A673 (cell line): Measurements from ENCODE around the gene ENTPD6.

Experiments
- CTCF ChIP-seq: fragments of 300-800, 200-600 bp; sonication (generic); conservative IDR thresholded peaks from 2 replicates; pipeline ENCODE4 v1.5.1; 2017; ENCODE audit warnings: low read depth, mild to moderate bottlenecking, antibody characterized with exemption, low read length, moderate library complexity, mixed read lengths
- EZH2 ChIP-seq: fragments of 200-600 bp; sonication (generic); IDR thresholded peaks from 2 replicates; pipeline ENCODE4 v1.6.1; 2017; ENCODE audit warnings: borderline replicate concordance, low read depth, mild to moderate bottlenecking, mixed read lengths, antibody characterized with exemption, low read length; ENCODE audit not compliant: poor library complexity, severe bottlenecking

GRCh38 chr20:25259788-25260254, 64.3 kb downstream of the ENTPD6 start:
- TF ChIP-seq CTCF = no peak
- no peak for TF ChIP-seq EZH2
